OCI-LY1 (cell line): ENCODE results near the gene CD300LG.

Source experiments
- H2AFZ ChIP-seq: fragments of 200-600 bp; sonication (generic), shearing (Covaris generic); 2 replicates; pipeline ENCODE4 v1.6.0; 2014; ENCODE audit warnings: antibody characterized with exemption, mild to moderate bottlenecking, low read length
- H3F3A ChIP-seq: fragments of 200-600 bp; sonication (generic), shearing (Covaris generic); 2 replicates; pipeline ENCODE4 v1.6.0; 2014; ENCODE audit warnings: mild to moderate bottlenecking, antibody characterized with exemption, low read length, moderate library complexity; ENCODE audit not compliant: insufficient read depth
- H3K27ac ChIP-seq: fragments of 200-600 bp; sonication (generic); 2 replicates; pipeline ENCODE4 v1.5.1; 2014; ENCODE audit warnings: low read length, mixed run types, mild to moderate bottlenecking, low read depth; ENCODE audit not compliant: poor library complexity, severe bottlenecking
- H3K27me3 ChIP-seq: fragments of 200-600 bp; sonication (generic); 2 replicates; pipeline ENCODE4 v1.6.0; 2014; ENCODE audit warnings: antibody characterized with exemption, mild to moderate bottlenecking, low read length, moderate library complexity; ENCODE audit not compliant: insufficient read depth
- H3K36me3 ChIP-seq: fragments of 200-600 bp; sonication (generic); 2 replicates; pipeline ENCODE4 v1.6.1; 2014; ENCODE audit warnings: mild to moderate bottlenecking, antibody characterized with exemption, low read length, moderate library complexity, mixed read lengths; ENCODE audit not compliant: insufficient read depth
- H3K4me1 ChIP-seq: fragments of 200-600 bp; sonication (generic); 2 replicates; pipeline ENCODE4 v1.5.1; 2014; ENCODE audit warnings: mild to moderate bottlenecking, low read length, moderate library complexity; ENCODE audit not compliant: insufficient read depth, severe bottlenecking
- H3K4me2 ChIP-seq: fragments of 200-600 bp; sonication (generic), shearing (Covaris generic); 2 replicates; pipeline ENCODE4 v1.6.1; 2014; ENCODE audit warnings: low read length
- H3K4me3 ChIP-seq: fragments of 200-600 bp; sonication (generic); 2 replicates; pipeline ENCODE4 v1.5.1; 2014; ENCODE audit warnings: low read length, low read depth, mild to moderate bottlenecking, mixed read lengths; ENCODE audit not compliant: poor library complexity, severe bottlenecking
- H3K79me2 ChIP-seq: fragments of 200-600 bp; shearing (Covaris generic); 2 replicates; pipeline ENCODE4 v1.6.1; 2016; ENCODE audit warnings: mixed run types, low read length, mixed read lengths; ENCODE audit not compliant: insufficient read depth
- H3K9ac ChIP-seq: fragments of 200-600 bp; sonication (generic), shearing (Covaris generic); 2 replicates; pipeline ENCODE4 v1.6.1; 2014; ENCODE audit warnings: mild to moderate bottlenecking, low read length, mixed read lengths
- H3K9me2 ChIP-seq: fragments of 200-600 bp; sonication (generic), shearing (Covaris generic); 2 replicates; pipeline ENCODE4 v1.6.1; 2014; ENCODE audit warnings: low read depth, mild to moderate bottlenecking, low read length, mixed read lengths
- H3K9me3 ChIP-seq: fragments of 200-600 bp; shearing (Covaris generic); 2 replicates; pipeline ENCODE4 v1.6.1; 2014; ENCODE audit warnings: low read length, mixed read lengths
- H4K20me1 ChIP-seq: fragments of 200-600 bp; sonication (generic), shearing (Covaris generic); 2 replicates; pipeline ENCODE4 v1.6.0; 2016; ENCODE audit warnings: mild to moderate bottlenecking, low read length; ENCODE audit not compliant: insufficient read depth
- EZH2 ChIP-seq: fragments of 200-600 bp; sonication (generic), shearing (Covaris generic); IDR thresholded peaks from 2 replicates; pipeline ENCODE4 v1.8.0; 2017; ENCODE audit warnings: borderline replicate concordance, mixed run types, mild to moderate bottlenecking, antibody characterized with exemption, low read length, moderate library complexity, mixed read lengths
- TF ChIP-seq, protein P1 (sequence below): fragments of 200-600 bp; sonication (generic), shearing (Covaris generic); IDR thresholded peaks from 2 replicates; pipeline ENCODE4 v1.5.1; 2017; ENCODE audit warnings: mild to moderate bottlenecking, antibody characterized with exemption, low read length, moderate library complexity, mixed read lengths

Gene CD300LG

GRCh38 chr17:43906951-43907424 lies 60.0 kb downstream of the CD300LG start:
- Histone ChIP-seq H4K20me1 (no peaks in the 10 kb centered on the region), H3K9me3 (no peaks in the 10 kb centered on the region), H2AFZ (no peak overlapping the region), H3K36me3 (no peaks in the 10 kb centered on the region), H3F3A (no peaks in the 10 kb centered on the region), H3K4me1 (peaks cover 8% of the 10 kb centered on the region), H3K4me3 (peak overlapping the region; percentile 47), H3K9me2 (no peaks in the 10 kb centered on the region), H3K79me2 (no peaks in the 10 kb centered on the region), H3K27me3 (peaks cover 6% of the 10 kb centered on the region), H3K9ac (no peak overlapping the region), H3K27ac (no peak overlapping the region), H3K4me2 (peak overlapping the region; percentile 68)
- TF ChIP-seq EZH2, result no peak
- TF ChIP-seq, protein P1, sequence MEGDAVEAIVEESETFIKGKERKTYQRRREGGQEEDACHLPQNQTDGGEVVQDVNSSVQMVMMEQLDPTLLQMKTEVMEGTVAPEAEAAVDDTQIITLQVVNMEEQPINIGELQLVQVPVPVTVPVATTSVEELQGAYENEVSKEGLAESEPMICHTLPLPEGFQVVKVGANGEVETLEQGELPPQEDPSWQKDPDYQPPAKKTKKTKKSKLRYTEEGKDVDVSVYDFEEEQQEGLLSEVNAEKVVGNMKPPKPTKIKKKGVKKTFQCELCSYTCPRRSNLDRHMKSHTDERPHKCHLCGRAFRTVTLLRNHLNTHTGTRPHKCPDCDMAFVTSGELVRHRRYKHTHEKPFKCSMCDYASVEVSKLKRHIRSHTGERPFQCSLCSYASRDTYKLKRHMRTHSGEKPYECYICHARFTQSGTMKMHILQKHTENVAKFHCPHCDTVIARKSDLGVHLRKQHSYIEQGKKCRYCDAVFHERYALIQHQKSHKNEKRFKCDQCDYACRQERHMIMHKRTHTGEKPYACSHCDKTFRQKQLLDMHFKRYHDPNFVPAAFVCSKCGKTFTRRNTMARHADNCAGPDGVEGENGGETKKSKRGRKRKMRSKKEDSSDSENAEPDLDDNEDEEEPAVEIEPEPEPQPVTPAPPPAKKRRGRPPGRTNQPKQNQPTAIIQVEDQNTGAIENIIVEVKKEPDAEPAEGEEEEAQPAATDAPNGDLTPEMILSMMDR, result no peak

DNA sequence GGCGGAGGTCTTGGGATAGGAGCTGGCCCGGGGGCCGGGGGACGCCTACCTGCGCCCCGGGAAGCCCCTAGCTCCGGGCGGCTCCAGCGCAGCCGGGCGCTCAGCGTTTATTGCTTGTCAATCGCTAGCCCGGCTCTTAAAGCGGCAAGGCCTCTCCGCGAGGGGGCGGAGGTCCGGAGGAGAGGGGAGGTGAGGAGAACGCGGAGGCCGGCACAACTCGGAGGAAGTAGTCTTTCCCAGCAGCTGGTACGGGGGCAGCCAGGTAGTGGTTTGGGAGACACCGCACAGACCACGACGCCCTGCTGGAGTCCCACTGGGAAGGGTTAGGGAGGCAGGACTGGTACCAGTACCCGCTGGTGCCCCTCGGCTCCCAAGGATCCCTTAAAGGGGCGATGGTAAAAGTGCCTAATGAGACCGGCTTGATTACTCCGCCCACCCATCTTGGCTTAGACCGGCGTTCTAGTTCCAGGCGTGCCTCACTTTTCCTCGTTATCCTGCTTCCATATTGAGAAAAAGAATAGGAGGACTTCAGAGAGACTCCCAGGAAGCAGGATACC lies 60.5 kb downstream of the CD300LG start, which contains the start of gene MPP2:
Gene MPP2 (minus strand): TSS at position 112 of the 557 bp plus-strand sequence. CDS start 3,076 bp downstream, outside the sequence.
- no peaks in the 10 kb centered on the region for H4K20me1 ChIP-seq
- no peak within 1 kb of the TSS for H2AFZ ChIP-seq
- no peaks in the 10 kb centered on the region for H3K79me2 ChIP-seq
- peaks cover 8% of the 10 kb centered on the region for H3K4me1 ChIP-seq
- no peak within 1 kb of the TSS for H3K27ac ChIP-seq
- no peak within 1 kb of the TSS for H3K9ac ChIP-seq
- peaks cover 6% of the 10 kb centered on the region for H3K27me3 ChIP-seq
- H3K4me2 ChIP-seq, result peak within 1 kb of the TSS; percentile 68
- no peaks in the 10 kb centered on the region for H3F3A ChIP-seq
- H3K9me2 ChIP-seq, result no peaks in the 10 kb centered on the region
- H3K4me3 ChIP-seq, result peak within 1 kb of the TSS; percentile 47
- no peaks in the 10 kb centered on the region for H3K9me3 ChIP-seq
- TF ChIP-seq, protein P1, result no peak
- H3K36me3 ChIP-seq, result no peaks in the 10 kb centered on the region

GRCh38 chr17:43907998-43908721 lies 61.2 kb downstream of the CD300LG start:
- Histone ChIP-seq H4K20me1 (no peaks in the 10 kb centered on the region), H3K9ac (no peak overlapping the region), H3K27ac (no peak overlapping the region), H3K4me3 (no peak overlapping the region), H3K79me2 (no peaks in the 10 kb centered on the region), H2AFZ (no peak overlapping the region), H3K4me2 (no peak overlapping the region; the same call in 1 of the 2 replicates), H3K4me1 (peaks cover 8% of the 10 kb centered on the region), H3F3A (no peaks in the 10 kb centered on the region), H3K36me3 (no peaks in the 10 kb centered on the region), H3K9me2 (no peaks in the 10 kb centered on the region), H3K27me3 (peaks cover 6% of the 10 kb centered on the region), H3K9me3 (no peaks in the 10 kb centered on the region)
- TF ChIP-seq, protein P1, result no peak
- TF ChIP-seq EZH2, result no peak
